ENCODE measurements around the gene SMOC2.
"Not testable (repeated sequence)": the region's sequence is repeated elsewhere in the genome, so short reads cannot be mapped to it uniquely, and the experiment has no call there.

SMOC2 gene

GRCh38 chr6:168695701-168696100 is 254.7 kb downstream of the SMOC2 start:
- no peak for FAIRE-seq

GRCh38 chr6:168698923-168699322 is 257.9 kb downstream of the SMOC2 start:
- FAIRE-seq = no peak

- no peak for FAIRE-seq
These were observed 258.8 kb downstream of the SMOC2 start for GRCh38 chr6:168699631-168700295.

- no peak for FAIRE-seq
These were observed 259.9 kb downstream of the SMOC2 start for GRCh38 chr6:168700880-168701279.

- no peak for FAIRE-seq
These were observed 263.0 kb downstream of the SMOC2 start for GRCh38 chr6:168703990-168704389.

- no peak for FAIRE-seq
These were observed 263.7 kb downstream of the SMOC2 start for GRCh38 chr6:168704678-168705077.

GRCh38 chr6:168705271-168705670 is 264.3 kb downstream of the SMOC2 start:
- FAIRE-seq = not testable (repeated sequence)

GRCh38 chr6:168706471-168707177 is 265.6 kb downstream of the SMOC2 start:
- no peak for FAIRE-seq

- FAIRE-seq = no peak
These were observed 267.5 kb downstream of the SMOC2 start for GRCh38 chr6:168708526-168708925.

GRCh38 chr6:168708984-168709383 is 268.0 kb downstream of the SMOC2 start:
- no peak for FAIRE-seq

GRCh38 chr6:168709390-168709789 is 268.4 kb downstream of the SMOC2 start:
- FAIRE-seq = no peak

- FAIRE-seq = no peak
These were observed 269.0 kb downstream of the SMOC2 start for GRCh38 chr6:168709991-168710390.

GRCh38 chr6:168711049-168711640 is 270.2 kb downstream of the SMOC2 start:
- FAIRE-seq = no peak

GRCh38 chr6:168711666-168712300 is 270.8 kb downstream of the SMOC2 start:
- FAIRE-seq = no peak

- no peak for FAIRE-seq
These were observed 272.0 kb downstream of the SMOC2 start for GRCh38 chr6:168712993-168713392.

- no peak for FAIRE-seq
These were observed 272.9 kb downstream of the SMOC2 start for GRCh38 chr6:168713839-168714238.

GRCh38 chr6:168714547-168715260 is 273.7 kb downstream of the SMOC2 start:
- FAIRE-seq = no peak

- no peak for FAIRE-seq
These were observed 274.9 kb downstream of the SMOC2 start for GRCh38 chr6:168715643-168716481.

- no peak for FAIRE-seq
These were observed 275.6 kb downstream of the SMOC2 start for GRCh38 chr6:168716581-168716980.

- no peak for FAIRE-seq
These were observed 276.5 kb downstream of the SMOC2 start for GRCh38 chr6:168717491-168717890.
